Measurements from ENCODE around the gene DENND4A.

Gene DENND4A

DNA sequence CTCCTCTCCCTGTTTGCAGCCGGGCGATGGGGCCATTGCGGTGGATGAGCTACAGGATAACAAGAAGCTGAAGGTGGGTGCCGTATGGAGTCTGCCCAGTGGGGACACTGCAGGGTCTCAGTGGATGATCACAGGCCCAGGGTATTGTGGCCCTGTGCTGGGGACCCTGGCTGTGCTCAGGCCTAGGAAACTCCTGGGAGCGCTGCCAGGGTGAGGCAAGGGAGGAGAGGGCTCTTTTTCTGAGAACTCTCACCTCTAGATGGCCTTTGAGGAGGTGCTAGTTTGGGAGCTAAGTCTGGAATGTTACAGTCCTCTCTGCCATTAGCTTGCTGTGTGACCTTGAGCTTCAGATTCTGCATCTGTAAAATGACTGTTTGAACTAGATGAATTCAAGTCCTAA lies 154.0 kb downstream of the DENND4A start:
- no peak overlapping the region for H3K4me3 ChIP-seq (ENCODE audit: low read depth, low read length)
- H3K9me3 ChIP-seq (ENCODE audit: control insufficient read depth, insufficient read depth, low read length), result no peaks in the 10 kb centered on the region
- no peaks in the 10 kb centered on the region for H3K36me3 ChIP-seq (ENCODE audit: control insufficient read depth, insufficient read depth, low read length)
- H3K4me1 ChIP-seq (ENCODE audit: control insufficient read depth, insufficient read depth, low read length), result no peaks in the 10 kb centered on the region
- no peak overlapping the region for H3K9ac ChIP-seq (ENCODE audit: low read depth, low read length)
- H3K27me3 ChIP-seq (ENCODE audit: control insufficient read depth, insufficient read depth, low read length), result no peaks in the 10 kb centered on the region

DNA sequence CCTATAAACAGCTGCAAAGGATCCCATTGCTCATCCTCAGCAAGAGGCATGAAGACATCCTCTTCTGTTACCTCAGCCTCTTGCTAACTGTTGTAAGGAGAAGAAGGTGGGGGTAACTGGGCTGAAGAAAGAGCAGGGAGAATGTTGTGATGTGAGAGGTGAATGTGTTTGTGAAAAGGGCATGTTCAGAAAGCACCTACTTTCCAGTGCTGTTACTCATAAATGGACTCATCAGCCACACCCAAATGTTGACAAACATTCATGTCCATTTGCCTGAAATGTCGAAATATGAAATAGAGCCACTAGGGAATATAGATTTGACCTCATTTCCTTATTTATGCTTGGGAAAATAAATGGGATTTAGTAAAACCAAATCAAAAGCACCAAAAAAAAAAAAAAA lies 157.7 kb downstream of the DENND4A start:
- Histone ChIP-seq H3K4me1 (ENCODE audit: control insufficient read depth, insufficient read depth, low read length) (no peaks in the 10 kb centered on the region), H3K36me3 (ENCODE audit: control insufficient read depth, insufficient read depth, low read length) (no peaks in the 10 kb centered on the region), H3K4me3 (ENCODE audit: low read depth, low read length) (no peak overlapping the region), H3K9ac (ENCODE audit: low read depth, low read length) (no peak overlapping the region), H3K9me3 (ENCODE audit: control insufficient read depth, insufficient read depth, low read length) (no peaks in the 10 kb centered on the region), H3K27me3 (ENCODE audit: control insufficient read depth, insufficient read depth, low read length) (no peaks in the 10 kb centered on the region)

DNA sequence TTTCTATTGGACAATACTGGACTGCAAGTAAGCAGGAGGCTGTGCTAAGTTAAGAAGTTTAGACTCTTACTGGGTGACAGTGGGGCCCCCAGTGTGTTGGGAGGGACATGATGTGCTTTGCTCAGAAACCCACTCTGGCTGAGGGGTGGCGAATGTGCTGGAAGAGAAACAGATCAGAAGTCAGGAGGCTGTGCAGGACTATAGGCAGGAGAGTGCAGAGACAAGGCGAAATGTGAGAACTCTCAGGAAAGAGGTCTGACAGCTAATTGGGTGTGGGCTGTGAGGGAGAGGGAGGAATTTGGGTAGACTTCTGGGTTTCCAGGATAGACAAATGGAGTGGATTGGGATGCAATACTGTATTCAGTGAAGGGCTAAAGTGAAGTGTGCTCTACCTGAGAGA lies 158.3 kb downstream of the DENND4A start:
- Histone ChIP-seq H3K4me1 (ENCODE audit: control insufficient read depth, insufficient read depth, low read length) (no peaks in the 10 kb centered on the region), H3K27me3 (ENCODE audit: control insufficient read depth, insufficient read depth, low read length) (no peaks in the 10 kb centered on the region), H3K9ac (ENCODE audit: low read depth, low read length) (no peak overlapping the region), H3K9me3 (ENCODE audit: control insufficient read depth, insufficient read depth, low read length) (no peaks in the 10 kb centered on the region), H3K36me3 (ENCODE audit: control insufficient read depth, insufficient read depth, low read length) (no peaks in the 10 kb centered on the region), H3K4me3 (ENCODE audit: low read depth, low read length) (no peak overlapping the region)

DNA sequence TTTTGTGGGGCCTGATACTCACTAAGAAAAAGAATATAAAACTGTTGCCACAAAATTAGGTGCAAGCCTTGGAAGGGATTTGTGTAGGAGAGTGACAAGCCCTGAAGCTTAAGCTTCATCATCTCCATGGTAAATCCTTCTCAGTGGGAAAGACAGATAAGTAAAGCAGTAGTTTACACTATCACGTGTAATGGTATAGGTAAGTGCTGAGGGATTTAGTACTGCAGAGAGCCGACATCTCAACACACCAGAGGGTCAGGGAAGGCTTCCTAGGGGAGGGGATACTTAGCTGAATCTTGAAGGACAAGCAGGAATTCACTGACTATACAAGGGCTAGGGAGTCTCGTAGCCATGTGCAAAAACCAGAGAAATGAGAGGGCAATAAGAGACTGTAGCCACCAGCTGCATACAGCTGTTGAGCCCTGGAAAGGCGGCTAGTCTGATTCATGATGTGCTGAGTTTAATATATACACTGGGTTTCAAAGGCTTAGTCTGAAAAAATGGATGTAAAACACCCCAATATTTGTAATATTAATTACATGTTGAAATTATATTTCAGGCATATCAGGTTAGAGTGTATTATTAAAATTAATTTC lies 159.2 kb downstream of the DENND4A start:
- Histone ChIP-seq H3K9ac (ENCODE audit: low read depth, low read length) (no peak overlapping the region), H3K4me3 (ENCODE audit: low read depth, low read length) (no peak overlapping the region), H3K27me3 (ENCODE audit: control insufficient read depth, insufficient read depth, low read length) (no peaks in the 10 kb centered on the region), H3K4me1 (ENCODE audit: control insufficient read depth, insufficient read depth, low read length) (no peaks in the 10 kb centered on the region), H3K36me3 (ENCODE audit: control insufficient read depth, insufficient read depth, low read length) (no peaks in the 10 kb centered on the region), H3K9me3 (ENCODE audit: control insufficient read depth, insufficient read depth, low read length) (no peaks in the 10 kb centered on the region)

DNA sequence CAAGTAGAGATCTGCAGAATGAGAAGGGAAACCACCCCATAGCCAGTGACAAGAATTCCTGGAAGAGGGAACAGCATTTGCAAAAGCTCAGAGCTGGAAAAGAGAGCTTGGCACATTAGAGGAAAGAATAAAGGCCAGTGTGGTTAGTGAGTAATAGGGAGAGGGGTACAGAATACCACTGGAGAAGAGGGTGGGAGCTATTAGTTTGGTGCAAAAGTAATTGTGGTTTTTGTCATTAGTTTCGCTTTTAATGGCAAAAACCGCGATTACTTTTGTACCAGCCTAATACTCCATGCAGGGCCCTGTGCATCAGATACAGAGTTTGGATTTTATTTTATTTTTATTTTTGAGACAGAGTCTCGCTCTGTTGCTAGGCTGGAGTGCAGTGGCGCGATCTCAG lies 160.6 kb downstream of the DENND4A start:
- no peak overlapping the region for H3K9ac ChIP-seq (ENCODE audit: low read depth, low read length)

DNA sequence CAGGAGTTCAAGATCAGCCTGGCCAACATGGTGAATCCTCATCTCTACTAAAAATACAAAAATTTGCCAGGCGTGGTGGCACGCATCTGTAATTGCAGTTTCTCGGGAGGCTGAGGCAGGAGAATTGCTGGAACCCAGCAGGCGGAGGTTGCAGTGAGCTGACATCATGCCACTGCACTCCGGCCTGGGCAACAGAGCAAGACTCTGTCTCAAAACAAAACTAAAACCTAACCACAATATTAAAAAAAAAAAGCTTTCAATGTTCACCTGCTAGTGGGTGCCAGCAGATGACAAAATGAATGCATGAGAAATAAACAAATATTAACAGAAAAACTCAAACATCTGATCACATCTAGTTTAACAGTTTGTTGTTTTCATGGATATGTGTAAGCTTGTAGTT lies 161.3 kb downstream of the DENND4A start:
- Histone ChIP-seq H3K4me1 (ENCODE audit: control insufficient read depth, insufficient read depth, low read length) (no peaks in the 10 kb centered on the region), H3K9ac (ENCODE audit: low read depth, low read length) (no peak overlapping the region), H3K4me3 (ENCODE audit: low read depth, low read length) (no peak overlapping the region), H3K9me3 (ENCODE audit: control insufficient read depth, insufficient read depth, low read length) (no peaks in the 10 kb centered on the region), H3K27me3 (ENCODE audit: control insufficient read depth, insufficient read depth, low read length) (no peaks in the 10 kb centered on the region), H3K36me3 (ENCODE audit: control insufficient read depth, insufficient read depth, low read length) (peaks cover under 1% of the 10 kb centered on the region)

More for the DNA sequence above, 160.6 kb downstream of the DENND4A start:
- no peaks in the 10 kb centered on the region for H3K4me1 ChIP-seq (ENCODE audit: control insufficient read depth, insufficient read depth, low read length)
- H3K9me3 ChIP-seq (ENCODE audit: control insufficient read depth, insufficient read depth, low read length), result no peaks in the 10 kb centered on the region
- H3K4me3 ChIP-seq (ENCODE audit: low read depth, low read length), result no peak overlapping the region
- no peaks in the 10 kb centered on the region for H3K36me3 ChIP-seq (ENCODE audit: control insufficient read depth, insufficient read depth, low read length)
- H3K27me3 ChIP-seq (ENCODE audit: control insufficient read depth, insufficient read depth, low read length), result no peaks in the 10 kb centered on the region

DNA sequence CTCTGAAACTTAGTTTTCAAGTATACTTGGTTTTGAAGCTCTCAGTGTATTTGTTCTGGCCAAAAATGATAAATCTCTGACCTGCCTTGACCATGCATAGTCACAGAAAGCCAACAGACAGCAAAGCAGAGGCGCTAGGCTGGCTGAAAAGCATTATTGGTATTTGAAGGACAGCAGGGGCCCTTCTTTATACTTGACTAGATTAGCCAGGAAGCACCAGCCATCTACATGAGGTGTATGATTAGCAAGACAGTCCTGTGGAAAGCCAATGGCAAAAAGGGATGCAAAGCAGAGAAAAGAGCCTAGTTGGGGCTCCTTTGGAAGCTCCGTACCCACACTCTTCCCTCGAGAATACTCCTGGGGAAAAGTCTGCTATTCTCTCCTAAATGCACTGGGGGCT lies 162.5 kb downstream of the DENND4A start:
- H3K9ac ChIP-seq (ENCODE audit: low read depth, low read length), result no peak overlapping the region
- H3K27me3 ChIP-seq (ENCODE audit: control insufficient read depth, insufficient read depth, low read length), result no peaks in the 10 kb centered on the region
- H3K4me1 ChIP-seq (ENCODE audit: control insufficient read depth, insufficient read depth, low read length), result no peaks in the 10 kb centered on the region
- peaks cover 8% of the 10 kb centered on the region for H3K36me3 ChIP-seq (ENCODE audit: control insufficient read depth, insufficient read depth, low read length)
- H3K9me3 ChIP-seq (ENCODE audit: control insufficient read depth, insufficient read depth, low read length), result no peaks in the 10 kb centered on the region
- no peak overlapping the region for H3K4me3 ChIP-seq (ENCODE audit: low read depth, low read length)

DNA sequence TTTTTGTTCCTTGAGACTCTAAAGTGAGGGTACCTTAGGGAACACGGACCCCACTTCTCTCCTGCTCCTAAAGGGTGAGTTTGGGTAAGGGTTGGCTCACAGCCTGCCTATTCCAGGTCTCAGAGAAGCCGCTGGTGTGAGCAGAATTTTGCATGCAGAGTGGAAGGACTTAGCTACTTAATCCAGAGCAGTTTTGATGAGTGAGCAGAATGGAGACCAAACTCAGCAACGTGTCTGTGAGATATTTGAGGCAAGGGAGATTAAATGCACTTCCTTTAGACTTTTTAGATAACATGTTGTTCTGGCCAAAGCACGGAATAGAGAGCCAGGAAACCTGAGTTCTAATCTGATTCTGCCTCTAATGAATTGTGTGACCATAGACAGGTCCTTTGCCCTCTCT lies 165.2 kb downstream of the DENND4A start:
- no peak overlapping the region for H3K9ac ChIP-seq (ENCODE audit: low read depth, low read length)
- H3K27me3 ChIP-seq (ENCODE audit: control insufficient read depth, insufficient read depth, low read length), result no peaks in the 10 kb centered on the region
- no peaks in the 10 kb centered on the region for H3K9me3 ChIP-seq (ENCODE audit: control insufficient read depth, insufficient read depth, low read length)
- peaks cover 8% of the 10 kb centered on the region for H3K36me3 ChIP-seq (ENCODE audit: control insufficient read depth, insufficient read depth, low read length)
- H3K4me3 ChIP-seq (ENCODE audit: low read depth, low read length), result no peak overlapping the region
- no peaks in the 10 kb centered on the region for H3K4me1 ChIP-seq (ENCODE audit: control insufficient read depth, insufficient read depth, low read length)

DNA sequence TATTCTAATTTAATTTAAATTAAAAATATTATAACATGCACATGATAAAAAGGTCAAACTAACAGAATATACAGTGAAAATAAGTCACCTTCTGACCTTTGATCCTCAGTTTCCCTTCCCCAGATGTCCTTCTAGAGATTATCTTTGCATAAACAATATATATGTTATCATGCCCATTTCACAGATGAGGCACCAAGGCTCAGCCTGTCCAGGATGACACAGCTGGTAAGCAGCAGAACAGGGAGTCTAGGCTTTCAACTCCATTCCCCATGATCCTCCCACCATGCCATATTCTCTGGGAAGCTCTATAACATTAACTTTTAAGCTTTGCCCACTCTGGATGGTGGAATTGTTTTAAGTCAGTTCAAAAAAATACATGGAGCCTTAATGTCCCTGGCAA lies 169.0 kb downstream of the DENND4A start:
- H3K27me3 ChIP-seq (ENCODE audit: control insufficient read depth, insufficient read depth, low read length), result no peaks in the 10 kb centered on the region
- H3K9me3 ChIP-seq (ENCODE audit: control insufficient read depth, insufficient read depth, low read length), result no peaks in the 10 kb centered on the region
- H3K4me3 ChIP-seq (ENCODE audit: low read depth, low read length), result no peak overlapping the region
- peaks cover 8% of the 10 kb centered on the region for H3K36me3 ChIP-seq (ENCODE audit: control insufficient read depth, insufficient read depth, low read length)
- no peak overlapping the region for H3K9ac ChIP-seq (ENCODE audit: low read depth, low read length)
- peaks cover 6% of the 10 kb centered on the region for H3K4me1 ChIP-seq (ENCODE audit: control insufficient read depth, insufficient read depth, low read length)

DNA sequence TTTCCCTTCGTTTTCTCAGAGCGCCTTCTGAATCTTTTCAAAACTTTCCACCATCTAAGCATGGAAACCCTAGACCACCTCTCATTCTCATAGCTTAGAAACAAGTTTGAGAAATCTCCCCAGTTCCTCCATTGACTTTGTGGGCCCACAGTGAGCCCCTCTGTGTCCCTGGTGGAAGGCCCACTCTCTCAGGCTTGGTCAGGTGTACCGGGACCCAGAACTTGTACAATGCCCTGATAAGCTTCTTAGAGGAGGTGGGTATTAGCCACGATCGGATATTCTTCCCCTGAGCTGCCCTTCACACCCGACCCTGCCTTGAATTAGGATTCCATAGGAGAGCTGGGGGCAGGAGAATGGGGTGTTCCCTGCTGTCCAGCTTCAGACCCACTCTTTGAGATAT lies 170.5 kb downstream of the DENND4A start, which contains the start of gene SLC24A1:
SLC24A1 (plus strand) TSS at position 301 of the 400 bp plus-strand sequence. CDS start 2,143 bp downstream, outside the sequence.
- Histone ChIP-seq H3K4me1 (ENCODE audit: control insufficient read depth, insufficient read depth, low read length) (peaks cover 6% of the 10 kb centered on the region), H3K4me3 (ENCODE audit: low read depth, low read length) (no peak within 1 kb of the TSS), H3K9me3 (ENCODE audit: control insufficient read depth, insufficient read depth, low read length) (no peaks in the 10 kb centered on the region), H3K9ac (ENCODE audit: low read depth, low read length) (no peak within 1 kb of the TSS), H3K36me3 (ENCODE audit: control insufficient read depth, insufficient read depth, low read length) (peaks cover 8% of the 10 kb centered on the region), H3K27me3 (ENCODE audit: control insufficient read depth, insufficient read depth, low read length) (no peaks in the 10 kb centered on the region)

DNA sequence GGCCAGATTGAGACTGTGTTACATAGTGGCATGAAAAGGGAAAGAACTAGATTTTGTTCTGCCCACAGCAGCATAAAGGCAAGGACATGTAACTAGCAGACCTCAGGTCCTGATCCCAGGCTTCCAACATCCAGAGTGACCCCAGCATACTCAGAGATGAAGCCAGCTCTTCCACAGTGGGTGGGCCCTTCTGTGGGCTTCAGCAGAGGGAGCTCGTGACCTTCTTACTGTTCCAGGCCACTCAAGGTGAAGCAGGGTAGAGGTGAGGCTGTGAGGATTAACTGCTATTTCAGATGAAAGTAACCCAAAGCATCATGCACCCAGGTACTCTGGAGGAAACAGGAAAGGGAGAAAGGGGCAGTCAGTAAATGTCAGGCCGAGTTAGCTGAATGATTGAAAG lies 171.3 kb downstream of the DENND4A start:
- Histone ChIP-seq H3K9me3 (ENCODE audit: control insufficient read depth, insufficient read depth, low read length) (no peaks in the 10 kb centered on the region), H3K9ac (ENCODE audit: low read depth, low read length) (no peak overlapping the region), H3K4me1 (ENCODE audit: control insufficient read depth, insufficient read depth, low read length) (peaks cover 6% of the 10 kb centered on the region), H3K4me3 (ENCODE audit: low read depth, low read length) (no peak overlapping the region), H3K36me3 (ENCODE audit: control insufficient read depth, insufficient read depth, low read length) (peaks cover 8% of the 10 kb centered on the region), H3K27me3 (ENCODE audit: control insufficient read depth, insufficient read depth, low read length) (no peaks in the 10 kb centered on the region)

DNA sequence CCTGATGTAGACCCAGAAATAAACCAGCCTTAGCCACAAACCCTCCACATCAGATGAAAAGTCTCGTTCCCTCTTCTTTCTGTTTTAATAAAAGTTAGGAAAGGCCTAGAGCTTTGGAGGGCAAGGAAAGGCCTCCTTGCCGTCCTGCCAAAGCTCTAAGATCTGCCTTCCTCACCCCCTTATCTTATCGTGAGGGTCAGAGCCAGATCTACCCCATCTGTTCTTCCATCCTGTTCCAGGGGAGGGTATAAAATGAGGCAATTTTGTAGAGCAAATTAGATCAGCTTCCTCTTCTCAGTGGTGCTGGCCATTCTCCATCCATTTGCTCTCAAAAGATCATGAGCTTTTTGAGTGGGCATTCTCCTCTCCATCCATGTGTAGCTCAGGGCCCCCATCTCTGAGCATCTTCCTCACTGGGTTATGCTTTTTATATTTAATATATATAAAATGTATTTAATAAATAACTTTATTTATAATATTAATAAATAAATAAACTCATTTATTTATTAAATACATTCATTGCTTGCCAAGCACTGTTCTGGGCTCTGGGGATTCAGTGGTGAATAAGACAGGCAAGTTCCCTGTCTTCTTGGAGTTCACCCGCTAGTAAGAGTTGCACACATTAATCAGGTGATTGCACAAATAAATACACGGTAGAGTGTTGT lies 172.3 kb downstream of the DENND4A start:
- Histone ChIP-seq H3K36me3 (ENCODE audit: control insufficient read depth, insufficient read depth, low read length) (no peaks in the 10 kb centered on the region), H3K4me3 (ENCODE audit: low read depth, low read length) (no peak overlapping the region), H3K9ac (ENCODE audit: low read depth, low read length) (no peak overlapping the region), H3K27me3 (ENCODE audit: control insufficient read depth, insufficient read depth, low read length) (no peaks in the 10 kb centered on the region), H3K9me3 (ENCODE audit: control insufficient read depth, insufficient read depth, low read length) (no peaks in the 10 kb centered on the region), H3K4me1 (ENCODE audit: control insufficient read depth, insufficient read depth, low read length) (peaks cover 6% of the 10 kb centered on the region)
